SKM-1 treated with dmso at 0.1 percent for 144 hours (cell line): ENCODE results near the gene ZNF722.
"Not testable (repeated sequence)": the region's sequence is repeated elsewhere in the genome, so short reads cannot be mapped to it uniquely, and the experiment has no call there.

Experiments used
- DNase-seq: peaks from one replicate; lab custom pipeline; 2025; ENCODE audit not compliant: unreplicated experiment; lab: John Stamatoyannopoulos, UW

Gene ZNF722

GRCh38 chr7:63998549-63998948, at the start of gene ZNF722:
ZNF722 (plus strand) TSS chr7:63998849; CDS start chr7:63998962, 113 bp downstream.
- DNase-seq = no peak

DNA sequence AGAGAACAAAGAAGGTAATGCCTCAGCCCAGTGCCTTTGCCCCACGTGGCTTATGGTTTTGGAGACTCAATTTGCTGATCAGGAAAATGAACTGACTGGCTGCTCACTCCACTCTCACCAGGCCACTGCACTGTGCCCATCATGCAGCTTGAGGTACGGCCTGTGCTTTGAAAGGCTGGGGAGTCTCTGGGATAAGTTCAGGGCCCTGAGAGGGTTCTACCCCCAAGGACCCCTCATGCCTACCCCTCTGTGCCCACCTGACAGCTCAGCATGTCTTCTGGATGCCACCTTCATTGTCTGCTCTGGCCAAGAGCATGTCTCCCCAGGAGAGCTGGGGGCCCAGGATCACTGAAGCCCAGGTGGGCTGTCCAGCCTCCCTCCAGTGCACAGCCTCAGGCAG, 45.5 kb upstream of the ZNF722 start:
- no peak for DNase-seq

- DNase-seq = no peak
Observed at GRCh38 chr7:63968629-63969028, 30.0 kb upstream of the ZNF722 start.

DNA sequence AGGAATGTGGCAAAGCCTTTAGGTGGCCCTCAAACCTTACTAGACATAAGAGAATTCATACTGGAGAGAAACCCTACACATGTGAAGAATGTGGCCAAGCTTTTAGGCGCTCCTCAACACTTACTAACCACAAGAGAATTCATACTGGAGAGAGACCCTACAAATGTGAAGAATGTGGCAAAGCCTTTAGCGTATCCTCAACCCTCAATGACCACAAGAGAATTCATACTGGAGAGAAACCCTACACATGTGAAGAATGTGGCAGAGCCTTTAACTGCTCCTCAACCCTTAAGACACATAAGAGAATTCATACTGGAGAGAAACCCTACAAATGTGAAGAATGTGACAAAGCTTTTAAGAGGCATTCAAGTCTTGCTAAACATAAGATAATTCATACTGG, 16.8 kb downstream of the ZNF722 start:
- not testable (repeated sequence) for DNase-seq

DNA sequence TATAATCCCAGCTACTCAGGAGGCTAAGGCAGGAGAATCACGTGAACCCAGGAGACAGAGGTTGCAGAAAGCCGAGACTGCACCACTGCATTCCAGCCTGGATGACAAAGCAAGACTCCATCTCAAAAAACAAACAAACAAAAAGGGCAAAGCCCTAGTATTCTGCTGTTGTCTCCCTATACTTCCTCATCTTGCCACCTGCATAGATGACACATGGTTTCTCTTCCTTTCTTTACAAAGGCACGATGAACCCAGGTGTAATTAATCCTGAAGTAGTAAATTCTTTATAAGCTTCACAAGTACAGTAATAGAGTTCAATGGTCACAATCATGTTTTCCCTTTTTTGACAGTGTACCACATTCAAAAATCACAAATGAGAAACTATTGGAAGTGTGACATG, 36.7 kb downstream of the ZNF722 start:
- no peak for DNase-seq

DNA sequence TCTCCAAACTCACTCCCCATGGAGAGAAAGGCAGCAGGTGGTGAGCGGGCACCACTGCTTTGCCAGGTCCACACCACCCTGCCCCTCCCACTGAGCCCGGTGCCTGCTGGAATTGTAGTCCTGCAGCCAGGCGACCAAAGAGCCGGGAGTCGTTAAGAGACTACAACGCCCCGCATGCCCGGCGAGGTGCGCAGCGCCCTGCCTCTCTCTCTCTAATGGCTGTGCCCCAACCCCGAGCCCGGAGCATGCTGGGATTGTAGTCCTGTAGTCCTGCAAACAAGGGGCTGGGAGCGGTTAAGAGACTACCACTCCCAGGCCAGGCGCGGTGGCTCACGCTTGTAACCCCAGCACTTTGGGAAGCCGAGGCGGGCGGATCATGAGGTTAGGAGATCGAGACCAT, 38.4 kb downstream of the ZNF722 start:
- DNase-seq = no peak

- no peak for DNase-seq
Observed at GRCh38 chr7:64045301-64046040, 46.8 kb downstream of the ZNF722 start, which contains the start of gene ZNF727. ZNF727 (plus strand) TSS chr7:64045434; CDS start chr7:64045622, 188 bp downstream.

- DNase-seq = no peak
Observed at GRCh38 chr7:64046041-64046389, 47.4 kb downstream of the ZNF722 start.
